K562 (cell line): ENCODE data around the gene TRPV5. TPM values are rescaled to one million over a fixed set of nuclear protein-coding genes. Genes with fewer than 3 reads are reported as not detected.

Source experiments
- CHD1 ChIP-seq: fragments of 200-600 bp; sonication (generic); IDR thresholded peaks from one replicate; pipeline ENCODE4 v1.6.1; 2012; ENCODE audit warnings: mild to moderate bottlenecking, moderate library complexity, low read length, inconsistent platforms
- ZNF695 ChIP-seq: fragments of 450-650 bp; formaldehyde crosslinking; IDR thresholded peaks from 2 replicates; pipeline ENCODE4 v1.4.0; 2020; ENCODE audit warnings: mild to moderate bottlenecking, moderate library complexity
- polyA plus RNA-seq, 8 experiments: library from polyadenylated mRNA; depleted of rRNA in 4 of 8; stranded (reverse) in 5 of 8; unstranded in 3 of 8; fragments of >200 nt; fragmentation: Nextera tagmentation in 2 of 8; fragmentation: Illumina TruSeq in 1 of 8; extraction: Ambion mirVana in 2 of 8; extraction: Trizol in 1 of 8; gene quantifications; 2 replicates each; pipeline versions ENCODE4 v1.2.1 to v1.2.3, GENCODE V29; 2011 to 2014; ENCODE audit warnings: inconsistent platforms in 1 of 8, missing spikeins in 1 of 8
- total RNA-seq, 7 experiments: library from RNA; depleted of rRNA in 6 of 7; stranded (reverse); fragments of >200 nt in 6 of 7; fragmentation: Illumina TruSeq in 2 of 7; extraction: Trizol in 2 of 7; gene quantifications; 2 replicates each; pipeline versions ENCODE4 v1.2.1 to v1.2.3, GENCODE V29; 2011 to 2021; ENCODE audit warnings: low replicate concordance in 1 of 7
- TF ChIP-seq, protein P1 (sequence below): fragments of 450-650 bp; IDR thresholded peaks from one replicate; pipeline ENCODE4 v1.6.1; 2018; ENCODE audit warnings: mild to moderate bottlenecking, moderate library complexity; ENCODE audit not compliant: partially characterized antibody
- TF ChIP-seq, protein P2 (sequence below): fragments of 250-450 bp; sonication (Bioruptor Pico); IDR thresholded peaks from 2 replicates; pipeline ENCODE4 v1.8.0; 2022; ENCODE audit warnings: moderate library complexity, mild to moderate bottlenecking, inconsistent platforms
- TF ChIP-seq, protein P3 (sequence below), 2 experiments: fragments of 200-800 bp in 1 of 2; sonication (Bioruptor generic) in 1 of 2; sonication (generic) in 1 of 2; formaldehyde crosslinking in 1 of 2; IDR thresholded peaks in 1 of 2; conservative IDR thresholded peaks in 1 of 2; 2 replicates each; pipeline versions ENCODE4 v1.5.0 to v1.6.1; 2016 to 2020; ENCODE audit warnings: missing compliant biosample characterization in 1 of 2, missing genetic modification characterization in 1 of 2, missing genetic modification reagents in 1 of 2
- TF ChIP-seq, protein P4 (sequence below), 3 experiments: IDR thresholded peaks in 2 of 3; conservative IDR thresholded peaks in 1 of 3; 2 replicates each; pipeline ENCODE4 v1.5.1; 2011 to 2012; ENCODE audit warnings: low read length in 3 of 3, mild to moderate bottlenecking in 3 of 3, control low read depth in 2 of 3, improper control_type of control experiment in 1 of 3, inconsistent platforms in 1 of 3, low read depth in 1 of 3, mixed read lengths in 1 of 3, moderate library complexity in 1 of 3; ENCODE audit not compliant: insufficient read depth in 2 of 3
- TF ChIP-seq, protein P5 (sequence below), 2 experiments: fragments of 450-650 bp in 1 of 2; sonication (generic) in 1 of 2; formaldehyde crosslinking in 1 of 2; IDR thresholded peaks; 2 replicates each; pipeline versions ENCODE4 v1.7.1 to v1.9.0; 2016 to 2022; ENCODE audit warnings: inconsistent platforms in 1 of 2, mild to moderate bottlenecking in 1 of 2, missing genetic modification reagents in 1 of 2
- TF ChIP-seq, protein P6 (sequence below): IDR thresholded peaks from 2 replicates; pipeline ENCODE4 v1.6.1; 2016; ENCODE audit warnings: missing genetic modification characterization, missing compliant biosample characterization

Gene TRPV5
- total and polyA plus RNA-seq, 9 of the 15 experiments (the other 6 are each of a cell fraction or from before 2014, with no cell fraction given) = not detected

DNA sequence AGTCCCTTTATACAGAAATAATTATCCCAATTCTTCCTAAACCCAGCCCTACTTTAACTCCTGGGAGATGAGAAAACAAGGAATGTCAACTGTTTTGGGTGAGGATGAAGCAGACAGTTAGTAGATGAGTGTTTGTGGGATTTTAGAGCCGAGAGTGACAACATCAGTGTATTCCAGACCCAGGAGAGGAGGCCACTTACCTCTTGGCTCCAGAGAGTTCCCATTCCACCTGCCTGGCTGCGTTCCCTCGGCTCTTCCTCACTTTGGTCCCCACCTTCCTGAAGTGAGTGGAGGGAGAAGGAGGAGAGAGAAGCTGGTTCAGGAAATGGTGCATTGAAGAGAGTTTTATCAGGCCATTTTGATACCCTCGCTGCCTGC, 28.0 kb upstream of the TRPV5 start (continued):
- TF ChIP-seq, protein P1, sequence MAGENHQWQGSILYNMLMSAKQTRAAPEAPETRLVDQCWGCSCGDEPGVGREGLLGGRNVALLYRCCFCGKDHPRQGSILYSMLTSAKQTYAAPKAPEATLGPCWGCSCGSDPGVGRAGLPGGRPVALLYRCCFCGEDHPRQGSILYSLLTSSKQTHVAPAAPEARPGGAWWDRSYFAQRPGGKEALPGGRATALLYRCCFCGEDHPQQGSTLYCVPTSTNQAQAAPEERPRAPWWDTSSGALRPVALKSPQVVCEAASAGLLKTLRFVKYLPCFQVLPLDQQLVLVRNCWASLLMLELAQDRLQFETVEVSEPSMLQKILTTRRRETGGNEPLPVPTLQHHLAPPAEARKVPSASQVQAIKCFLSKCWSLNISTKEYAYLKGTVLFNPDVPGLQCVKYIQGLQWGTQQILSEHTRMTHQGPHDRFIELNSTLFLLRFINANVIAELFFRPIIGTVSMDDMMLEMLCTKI = no peak
- TF ChIP-seq, protein P2, sequence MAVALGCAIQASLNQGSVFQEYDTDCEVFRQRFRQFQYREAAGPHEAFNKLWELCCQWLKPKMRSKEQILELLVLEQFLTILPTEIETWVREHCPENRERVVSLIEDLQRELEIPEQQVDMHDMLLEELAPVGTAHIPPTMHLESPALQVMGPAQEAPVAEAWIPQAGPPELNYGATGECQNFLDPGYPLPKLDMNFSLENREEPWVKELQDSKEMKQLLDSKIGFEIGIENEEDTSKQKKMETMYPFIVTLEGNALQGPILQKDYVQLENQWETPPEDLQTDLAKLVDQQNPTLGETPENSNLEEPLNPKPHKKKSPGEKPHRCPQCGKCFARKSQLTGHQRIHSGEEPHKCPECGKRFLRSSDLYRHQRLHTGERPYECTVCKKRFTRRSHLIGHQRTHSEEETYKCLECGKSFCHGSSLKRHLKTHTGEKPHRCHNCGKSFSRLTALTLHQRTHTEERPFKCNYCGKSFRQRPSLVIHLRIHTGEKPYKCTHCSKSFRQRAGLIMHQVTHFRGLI (CRISPR knock-in tag) = no peak
- TF ChIP-seq, protein P3, sequence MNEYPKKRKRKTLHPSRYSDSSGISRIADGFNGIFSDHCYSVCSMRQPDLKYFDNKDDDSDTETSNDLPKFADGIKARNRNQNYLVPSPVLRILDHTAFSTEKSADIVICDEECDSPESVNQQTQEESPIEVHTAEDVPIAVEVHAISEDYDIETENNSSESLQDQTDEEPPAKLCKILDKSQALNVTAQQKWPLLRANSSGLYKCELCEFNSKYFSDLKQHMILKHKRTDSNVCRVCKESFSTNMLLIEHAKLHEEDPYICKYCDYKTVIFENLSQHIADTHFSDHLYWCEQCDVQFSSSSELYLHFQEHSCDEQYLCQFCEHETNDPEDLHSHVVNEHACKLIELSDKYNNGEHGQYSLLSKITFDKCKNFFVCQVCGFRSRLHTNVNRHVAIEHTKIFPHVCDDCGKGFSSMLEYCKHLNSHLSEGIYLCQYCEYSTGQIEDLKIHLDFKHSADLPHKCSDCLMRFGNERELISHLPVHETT (CRISPR knock-in tag; conservative IDR thresholded peaks at IDR 0.05 in 1 of 2, IDR thresholded peaks at IDR 0.05 in 1 of 2) = no peak
- TF ChIP-seq ZNF695 (no peak), CHD1 (peak; percentile 86)
- TF ChIP-seq, protein P4, sequence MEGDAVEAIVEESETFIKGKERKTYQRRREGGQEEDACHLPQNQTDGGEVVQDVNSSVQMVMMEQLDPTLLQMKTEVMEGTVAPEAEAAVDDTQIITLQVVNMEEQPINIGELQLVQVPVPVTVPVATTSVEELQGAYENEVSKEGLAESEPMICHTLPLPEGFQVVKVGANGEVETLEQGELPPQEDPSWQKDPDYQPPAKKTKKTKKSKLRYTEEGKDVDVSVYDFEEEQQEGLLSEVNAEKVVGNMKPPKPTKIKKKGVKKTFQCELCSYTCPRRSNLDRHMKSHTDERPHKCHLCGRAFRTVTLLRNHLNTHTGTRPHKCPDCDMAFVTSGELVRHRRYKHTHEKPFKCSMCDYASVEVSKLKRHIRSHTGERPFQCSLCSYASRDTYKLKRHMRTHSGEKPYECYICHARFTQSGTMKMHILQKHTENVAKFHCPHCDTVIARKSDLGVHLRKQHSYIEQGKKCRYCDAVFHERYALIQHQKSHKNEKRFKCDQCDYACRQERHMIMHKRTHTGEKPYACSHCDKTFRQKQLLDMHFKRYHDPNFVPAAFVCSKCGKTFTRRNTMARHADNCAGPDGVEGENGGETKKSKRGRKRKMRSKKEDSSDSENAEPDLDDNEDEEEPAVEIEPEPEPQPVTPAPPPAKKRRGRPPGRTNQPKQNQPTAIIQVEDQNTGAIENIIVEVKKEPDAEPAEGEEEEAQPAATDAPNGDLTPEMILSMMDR (IDR thresholded peaks at IDR 0.05 in 2 of 3, conservative IDR thresholded peaks at IDR 0.05 in 1 of 3; ENCODE audit: insufficient read depth in 2 of 3, low read depth in 1 of 3, low read length in 3 of 3) = no peak
- TF ChIP-seq, protein P5, sequence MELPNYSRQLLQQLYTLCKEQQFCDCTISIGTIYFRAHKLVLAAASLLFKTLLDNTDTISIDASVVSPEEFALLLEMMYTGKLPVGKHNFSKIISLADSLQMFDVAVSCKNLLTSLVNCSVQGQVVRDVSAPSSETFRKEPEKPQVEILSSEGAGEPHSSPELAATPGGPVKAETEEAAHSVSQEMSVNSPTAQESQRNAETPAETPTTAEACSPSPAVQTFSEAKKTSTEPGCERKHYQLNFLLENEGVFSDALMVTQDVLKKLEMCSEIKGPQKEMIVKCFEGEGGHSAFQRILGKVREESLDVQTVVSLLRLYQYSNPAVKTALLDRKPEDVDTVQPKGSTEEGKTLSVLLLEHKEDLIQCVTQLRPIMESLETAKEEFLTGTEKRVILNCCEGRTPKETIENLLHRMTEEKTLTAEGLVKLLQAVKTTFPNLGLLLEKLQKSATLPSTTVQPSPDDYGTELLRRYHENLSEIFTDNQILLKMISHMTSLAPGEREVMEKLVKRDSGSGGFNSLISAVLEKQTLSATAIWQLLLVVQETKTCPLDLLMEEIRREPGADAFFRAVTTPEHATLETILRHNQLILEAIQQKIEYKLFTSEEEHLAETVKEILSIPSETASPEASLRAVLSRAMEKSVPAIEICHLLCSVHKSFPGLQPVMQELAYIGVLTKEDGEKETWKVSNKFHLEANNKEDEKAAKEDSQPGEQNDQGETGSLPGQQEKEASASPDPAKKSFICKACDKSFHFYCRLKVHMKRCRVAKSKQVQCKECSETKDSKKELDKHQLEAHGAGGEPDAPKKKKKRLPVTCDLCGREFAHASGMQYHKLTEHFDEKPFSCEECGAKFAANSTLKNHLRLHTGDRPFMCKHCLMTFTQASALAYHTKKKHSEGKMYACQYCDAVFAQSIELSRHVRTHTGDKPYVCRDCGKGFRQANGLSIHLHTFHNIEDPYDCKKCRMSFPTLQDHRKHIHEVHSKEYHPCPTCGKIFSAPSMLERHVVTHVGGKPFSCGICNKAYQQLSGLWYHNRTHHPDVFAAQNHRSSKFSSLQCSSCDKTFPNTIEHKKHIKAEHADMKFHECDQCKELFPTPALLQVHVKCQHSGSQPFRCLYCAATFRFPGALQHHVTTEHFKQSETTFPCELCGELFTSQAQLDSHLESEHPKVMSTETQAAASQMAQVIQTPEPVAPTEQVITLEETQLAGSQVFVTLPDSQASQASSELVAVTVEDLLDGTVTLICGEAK (IDR thresholded peaks at IDR 0.05) = 0 out of 2 replicates have a peak, but pooled peaks have one; percentile 49
- TF ChIP-seq, protein P5 (CRISPR knock-in tag; IDR thresholded peaks at IDR 0.05) = no peak
- TF ChIP-seq, protein P6, sequence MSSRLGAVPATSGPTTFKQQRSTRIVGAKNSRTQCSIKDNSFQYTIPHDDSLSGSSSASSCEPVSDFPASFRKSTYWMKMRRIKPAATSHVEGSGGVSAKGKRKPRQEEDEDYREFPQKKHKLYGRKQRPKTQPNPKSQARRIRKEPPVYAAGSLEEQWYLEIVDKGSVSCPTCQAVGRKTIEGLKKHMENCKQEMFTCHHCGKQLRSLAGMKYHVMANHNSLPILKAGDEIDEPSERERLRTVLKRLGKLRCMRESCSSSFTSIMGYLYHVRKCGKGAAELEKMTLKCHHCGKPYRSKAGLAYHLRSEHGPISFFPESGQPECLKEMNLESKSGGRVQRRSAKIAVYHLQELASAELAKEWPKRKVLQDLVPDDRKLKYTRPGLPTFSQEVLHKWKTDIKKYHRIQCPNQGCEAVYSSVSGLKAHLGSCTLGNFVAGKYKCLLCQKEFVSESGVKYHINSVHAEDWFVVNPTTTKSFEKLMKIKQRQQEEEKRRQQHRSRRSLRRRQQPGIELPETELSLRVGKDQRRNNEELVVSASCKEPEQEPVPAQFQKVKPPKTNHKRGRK (tag) = no peak
